Fibroblast of mammary gland (primary cell): ENCODE measurements around the gene SAMD11.

Source experiments
- DNase-seq: peaks from one replicate; pipeline ENCODE4 v3.0.0-alpha.2; 2010; ENCODE audit warnings: low read depth
- H3K4me3 ChIP-seq: 2 replicates; pipeline ENCODE4 v1.5.1; 2011; ENCODE audit warnings: low read depth, mild to moderate bottlenecking, low read length, moderate library complexity; ENCODE audit not compliant: control insufficient read depth
- TF ChIP-seq, protein P1 (sequence below): conservative IDR thresholded peaks from 2 replicates; pipeline ENCODE4 v1.5.1; 2011; ENCODE audit warnings: low read depth, low read length, inconsistent platforms; ENCODE audit not compliant: control insufficient read depth, insufficient read depth

The SAMD11 gene

DNA sequence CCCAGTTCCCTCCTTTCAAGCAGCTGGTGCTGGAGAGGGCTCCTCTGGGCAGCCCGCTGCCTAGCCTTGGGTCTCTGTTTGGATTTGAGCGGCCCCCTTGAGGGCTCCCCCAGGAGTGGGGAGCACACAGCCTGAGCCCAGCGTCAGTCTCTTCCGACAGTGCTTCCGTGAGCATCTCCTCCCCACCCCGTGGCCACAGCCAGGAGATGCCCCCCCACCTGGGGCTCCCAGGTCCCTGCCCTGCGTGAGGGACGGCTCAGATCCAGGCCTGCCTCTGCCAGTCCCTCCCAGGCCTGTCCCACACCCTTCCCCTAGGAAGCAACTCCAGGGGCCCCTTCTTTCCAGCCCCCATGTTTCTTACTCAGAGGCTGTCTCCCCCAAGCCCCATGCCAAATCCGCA lies 3.5 kb downstream of the SAMD11 start:
- H3K4me3 ChIP-seq: no peak overlapping the region
- DNase-seq: no peak
- TF ChIP-seq, protein P1, sequence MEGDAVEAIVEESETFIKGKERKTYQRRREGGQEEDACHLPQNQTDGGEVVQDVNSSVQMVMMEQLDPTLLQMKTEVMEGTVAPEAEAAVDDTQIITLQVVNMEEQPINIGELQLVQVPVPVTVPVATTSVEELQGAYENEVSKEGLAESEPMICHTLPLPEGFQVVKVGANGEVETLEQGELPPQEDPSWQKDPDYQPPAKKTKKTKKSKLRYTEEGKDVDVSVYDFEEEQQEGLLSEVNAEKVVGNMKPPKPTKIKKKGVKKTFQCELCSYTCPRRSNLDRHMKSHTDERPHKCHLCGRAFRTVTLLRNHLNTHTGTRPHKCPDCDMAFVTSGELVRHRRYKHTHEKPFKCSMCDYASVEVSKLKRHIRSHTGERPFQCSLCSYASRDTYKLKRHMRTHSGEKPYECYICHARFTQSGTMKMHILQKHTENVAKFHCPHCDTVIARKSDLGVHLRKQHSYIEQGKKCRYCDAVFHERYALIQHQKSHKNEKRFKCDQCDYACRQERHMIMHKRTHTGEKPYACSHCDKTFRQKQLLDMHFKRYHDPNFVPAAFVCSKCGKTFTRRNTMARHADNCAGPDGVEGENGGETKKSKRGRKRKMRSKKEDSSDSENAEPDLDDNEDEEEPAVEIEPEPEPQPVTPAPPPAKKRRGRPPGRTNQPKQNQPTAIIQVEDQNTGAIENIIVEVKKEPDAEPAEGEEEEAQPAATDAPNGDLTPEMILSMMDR: no peak

DNA sequence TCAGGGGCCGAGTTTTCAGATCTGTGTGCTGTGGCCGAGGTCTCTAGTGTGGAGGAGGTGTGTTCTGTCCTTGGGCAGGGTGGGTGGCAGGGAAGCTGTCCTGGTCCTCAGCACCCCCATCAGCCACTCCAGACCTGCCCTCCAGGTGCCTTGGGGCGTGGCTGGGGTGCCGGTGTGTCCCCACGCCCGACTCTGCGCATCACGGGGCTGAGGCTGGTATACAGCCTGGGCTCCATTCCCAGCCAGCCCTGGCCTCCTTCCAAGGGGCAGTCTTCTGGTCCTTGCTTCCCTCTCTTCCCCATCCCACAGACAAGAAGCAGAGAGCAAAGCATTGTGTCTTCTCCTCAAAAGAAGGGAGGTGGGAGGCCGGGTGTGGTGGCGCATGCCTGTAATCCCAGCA lies 4.0 kb downstream of the SAMD11 start:
- no peak for DNase-seq
- H3K4me3 ChIP-seq: no peak overlapping the region
- TF ChIP-seq, protein P1: no peak

DNA sequence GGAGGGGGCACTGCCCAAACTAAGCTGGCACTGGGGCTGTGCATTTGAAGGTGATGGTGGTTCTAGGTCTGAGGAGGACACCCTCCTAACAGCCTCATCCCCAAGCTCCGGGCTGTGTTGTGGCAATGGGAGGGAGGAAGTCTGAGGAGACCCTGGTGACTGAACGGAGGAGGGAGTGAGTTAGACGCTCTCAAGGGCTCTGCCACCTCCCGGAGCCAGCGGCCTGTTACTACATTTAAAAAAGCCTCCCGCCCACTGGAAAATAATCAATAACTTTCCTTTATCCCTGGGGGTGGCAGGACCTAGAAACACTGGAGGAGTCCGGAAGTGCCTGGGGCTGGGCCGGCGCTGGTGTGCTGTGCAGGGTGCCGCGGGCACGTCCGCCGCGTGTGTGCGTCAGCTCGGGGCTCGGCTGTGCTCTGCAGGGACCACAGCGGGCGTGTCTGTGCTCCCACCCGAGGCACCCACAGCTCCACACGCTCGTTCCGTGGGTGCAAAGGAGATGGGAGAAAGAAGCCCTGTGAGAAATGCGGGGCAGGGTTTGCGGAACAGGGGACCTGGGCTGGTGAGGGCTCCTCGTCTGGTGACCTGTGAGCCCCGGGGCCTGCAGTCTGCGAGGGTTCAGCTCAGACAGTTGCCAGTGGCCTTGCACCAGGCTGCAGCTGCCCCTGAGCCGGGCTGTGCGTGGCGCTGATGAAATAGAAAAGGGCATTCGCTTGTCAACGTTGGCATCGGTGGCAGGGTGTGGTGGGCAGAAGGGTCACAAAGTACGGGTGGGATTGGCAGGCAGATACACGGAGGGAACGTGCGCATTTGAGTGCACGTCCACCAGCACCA lies 5.3 kb downstream of the SAMD11 start:
- TF ChIP-seq, protein P1: no peak
- no peak for DNase-seq
- no peak overlapping the region for H3K4me3 ChIP-seq

DNA sequence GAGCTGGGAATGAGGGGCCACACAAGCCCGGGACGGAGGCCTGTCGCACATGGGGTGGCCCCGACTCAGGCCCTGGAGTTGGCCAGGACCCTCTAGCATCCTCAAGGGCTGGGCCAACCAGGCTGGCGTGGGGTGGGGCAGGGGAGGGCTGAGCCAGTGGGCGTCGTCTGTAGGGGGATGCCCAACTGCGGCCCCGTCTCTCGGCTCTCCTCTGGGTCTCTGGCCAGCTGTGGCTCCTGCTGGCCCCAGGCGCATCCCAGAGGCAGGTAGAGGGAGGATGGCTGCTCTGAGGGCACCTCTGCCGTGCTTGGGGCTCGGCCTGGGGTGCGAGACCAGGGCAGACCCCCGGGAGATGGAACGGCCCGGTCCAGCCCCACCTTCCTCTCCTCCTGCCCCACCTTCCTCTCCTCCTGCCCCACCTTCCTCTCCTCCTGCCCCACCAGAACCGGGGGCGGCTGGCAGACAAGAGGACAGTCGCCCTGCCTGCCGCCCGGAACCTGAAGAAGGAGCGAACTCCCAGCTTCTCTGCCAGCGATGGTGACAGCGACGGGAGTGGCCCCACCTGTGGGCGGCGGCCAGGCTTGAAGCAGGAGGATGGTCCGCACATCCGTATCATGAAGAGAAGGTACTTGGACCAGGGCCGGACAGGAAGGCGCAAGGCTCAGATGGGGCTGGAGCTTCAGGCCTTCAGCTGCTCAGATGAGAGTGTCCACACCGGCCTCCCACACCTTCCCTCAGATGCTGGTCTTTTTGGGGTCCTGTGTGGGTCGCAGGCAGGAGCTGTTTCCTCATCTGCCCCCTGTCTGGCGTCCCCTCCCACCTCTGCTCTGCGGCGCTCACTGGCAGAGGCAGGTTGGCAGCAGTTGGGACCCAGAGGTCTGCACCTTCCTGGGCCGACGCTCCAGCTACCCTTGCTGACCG lies 6.2 kb downstream of the SAMD11 start:
- DNase-seq: no peak
- H3K4me3 ChIP-seq: no peak overlapping the region
- TF ChIP-seq, protein P1: no peak

DNA sequence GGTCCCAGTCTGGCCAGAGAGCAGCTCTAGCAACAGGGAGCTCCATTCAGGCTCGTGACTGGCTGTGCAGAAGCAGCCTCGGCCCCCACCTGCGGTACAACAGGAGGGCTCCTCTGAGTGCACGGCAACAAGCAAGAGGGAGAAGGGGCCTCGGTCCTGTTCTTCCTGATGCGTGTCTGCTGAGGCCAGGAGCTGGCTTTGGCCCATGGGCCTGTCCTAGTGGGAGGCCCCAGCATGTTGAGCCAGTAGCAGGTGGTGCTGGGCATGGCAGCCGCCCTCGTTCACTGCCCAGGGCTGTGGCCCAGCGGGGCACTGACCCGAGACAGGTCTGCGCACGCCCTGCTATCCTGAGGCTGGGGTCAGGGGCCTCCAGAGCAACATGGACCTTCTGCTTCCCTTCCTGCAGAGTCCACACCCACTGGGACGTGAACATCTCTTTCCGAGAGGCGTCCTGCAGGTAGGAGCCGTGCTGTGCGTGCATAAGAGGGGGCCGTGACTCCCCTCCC lies 7.0 kb downstream of the SAMD11 start:
- no peak overlapping the region for H3K4me3 ChIP-seq
- DNase-seq: no peak
- TF ChIP-seq, protein P1: no peak

DNA sequence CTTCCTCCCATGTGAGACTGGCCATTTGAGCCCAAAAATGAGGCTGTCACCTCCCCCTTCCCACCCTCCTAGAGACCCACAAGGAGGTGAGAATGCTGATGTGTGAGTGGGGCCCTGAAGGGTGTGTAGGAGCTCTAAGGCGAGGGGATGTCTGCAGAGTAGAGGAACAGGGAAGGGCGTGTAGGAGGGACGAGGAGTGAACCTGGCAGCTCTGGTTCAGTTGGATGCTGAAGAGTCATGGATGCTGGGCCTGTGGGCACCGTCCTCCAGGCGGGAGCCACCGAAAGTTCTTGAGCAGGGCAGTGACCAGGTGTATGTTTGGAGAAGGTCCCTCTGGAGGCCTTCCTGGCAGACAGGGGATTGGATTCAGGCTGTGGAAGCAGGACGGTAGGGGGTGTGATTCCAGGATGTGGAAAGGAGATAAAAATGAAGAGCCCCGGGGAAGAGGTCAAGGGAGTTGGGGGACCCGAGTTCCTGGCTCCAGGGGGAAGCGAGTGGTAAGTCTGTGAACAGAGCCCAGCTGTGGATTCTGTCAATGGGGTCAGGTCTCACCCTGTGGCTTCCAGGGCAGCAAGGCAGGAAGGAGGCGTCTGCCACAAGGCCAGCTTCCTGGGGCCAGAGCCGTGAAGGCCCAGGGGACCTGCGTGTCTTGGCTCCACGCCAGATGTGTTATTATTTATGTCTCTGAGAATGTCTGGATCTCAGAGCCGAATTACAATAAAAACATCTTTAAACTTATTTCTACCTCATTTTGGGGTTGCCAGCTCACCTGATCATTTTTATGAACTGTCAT lies 7.9 kb downstream of the SAMD11 start:
- no peak for DNase-seq
- H3K4me3 ChIP-seq: no peak overlapping the region
- TF ChIP-seq, protein P1: no peak
